Mammary epithelial cell (primary cell): ENCODE measurements around the gene BACH2.

Experiments used
- CTCF ChIP-seq, 2 donors: IDR thresholded peaks in 1 of 2; conservative IDR thresholded peaks in 1 of 2; 2 replicates each; pipeline ENCODE4 v1.5.1; 2011 to 2012; ENCODE audit warnings: inconsistent platforms in 2 of 2, low read length in 2 of 2, mild to moderate bottlenecking in 2 of 2, control low read depth in 1 of 2, low read depth in 1 of 2; ENCODE audit not compliant: insufficient read depth in 1 of 2; ENCODE audit errors: extremely low read depth in 1 of 2
- EZH2 ChIP-seq: IDR thresholded peaks from 2 replicates; pipeline ENCODE4 v1.6.1; 2012; ENCODE audit warnings: low read length, inconsistent platforms, borderline replicate concordance

GRCh38 chr6:90314514-90314913, 17.9 kb upstream of the BACH2 start:
- no peak for TF ChIP-seq CTCF (conservative IDR thresholded peaks at IDR 0.05 in 1 of 2, IDR thresholded peaks at IDR 0.05 in 1 of 2; ENCODE audit: extremely low read depth in 1 of 2, insufficient read depth in 1 of 2, low read depth in 1 of 2, low read length in 2 of 2)
- no peak for TF ChIP-seq EZH2
